Inflammatory macrophage (primary cell): ENCODE data around the gene NME9.

ENCODE experiments used
- DNase-seq, 2 donors: peaks; one replicate each; pipeline ENCODE4 v3.0.0-alpha.2; 2020 to 2022

Gene NME9

GRCh38 chr3:138271189-138271794, 58.4 kb downstream of the NME9 start:
- no peak for DNase-seq

DNA sequence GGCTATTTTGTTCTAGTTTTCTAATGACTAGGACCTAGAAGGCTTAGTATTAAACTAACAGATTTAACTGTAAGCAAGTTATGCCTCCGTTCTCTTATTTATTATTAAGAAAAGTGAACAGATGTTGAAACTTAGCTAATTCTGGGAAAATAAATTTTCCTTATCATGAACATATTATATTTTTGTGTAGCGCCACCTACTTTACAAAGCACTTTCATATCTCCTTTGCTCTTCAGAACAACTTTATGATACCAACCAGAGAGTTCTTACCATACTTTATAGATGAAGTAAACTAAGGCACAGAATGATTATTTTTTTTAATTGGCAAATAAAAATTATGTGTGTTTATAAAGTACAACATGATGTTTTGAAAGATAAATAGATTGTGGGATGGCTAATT, 59.4 kb downstream of the NME9 start:
- DNase-seq: no peak

- DNase-seq: no peak
Observed at GRCh38 chr3:138267083-138267482, 62.6 kb downstream of the NME9 start.

GRCh38 chr3:138265745-138266144, 63.9 kb downstream of the NME9 start:
- no peak for DNase-seq

DNA sequence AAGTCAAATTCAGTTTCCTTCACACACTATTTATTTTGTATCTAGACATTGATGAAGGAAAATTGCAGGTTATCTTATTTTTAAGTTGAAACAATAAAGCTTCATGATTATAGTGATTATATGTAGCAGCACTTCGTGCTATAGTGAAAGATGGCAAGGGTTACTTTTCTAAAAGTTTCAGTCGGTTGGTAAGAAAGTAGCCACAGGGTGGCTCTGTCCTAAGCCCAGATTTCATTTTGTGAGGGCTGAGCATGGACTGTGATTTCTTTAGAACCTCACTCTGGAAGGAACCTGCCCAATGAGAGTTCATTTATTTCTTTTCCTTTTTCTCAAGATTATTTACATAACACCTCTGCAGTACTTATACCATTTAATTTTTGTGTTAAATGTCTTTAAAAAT, 66.5 kb downstream of the NME9 start:
- DNase-seq: no peak

DNA sequence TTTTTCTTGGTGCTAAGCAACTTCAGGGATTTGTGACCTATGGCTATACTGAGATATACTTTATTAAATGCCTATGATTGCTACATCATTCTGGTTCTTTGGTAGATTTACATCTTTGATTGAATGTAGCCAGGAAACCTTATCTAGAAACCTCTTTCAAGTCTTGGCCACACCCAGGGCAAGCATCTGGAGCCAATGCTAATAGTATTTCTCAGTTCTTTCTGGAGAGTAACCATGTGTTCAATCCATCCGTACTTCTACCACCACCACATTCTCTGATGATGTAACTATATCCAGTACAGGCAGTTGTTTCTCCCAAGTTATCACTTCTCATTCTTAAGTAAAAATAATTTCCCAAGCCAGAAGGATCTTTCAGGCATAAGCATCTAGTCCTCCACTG, 69.0 kb downstream of the NME9 start:
- no peak for DNase-seq

DNA sequence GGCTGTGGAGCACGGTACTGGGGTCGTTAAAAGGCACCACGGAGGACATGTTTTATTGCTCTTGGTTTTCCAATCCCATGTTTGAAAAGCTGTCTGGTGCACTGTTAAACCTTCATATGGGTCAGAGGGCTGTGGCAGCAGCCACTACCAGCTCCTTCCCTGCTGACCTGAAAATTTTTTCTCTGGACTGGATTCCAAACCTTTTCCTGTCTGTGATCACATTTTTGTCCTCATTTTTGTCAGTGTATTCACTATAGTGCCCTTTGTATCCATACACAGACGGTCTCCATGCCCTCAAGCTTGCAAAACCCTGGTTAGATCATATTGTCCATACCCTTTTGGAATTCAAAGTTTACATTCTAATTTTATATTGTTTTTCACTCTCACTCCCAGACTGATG, 70.5 kb downstream of the NME9 start:
- DNase-seq: no peak

DNA sequence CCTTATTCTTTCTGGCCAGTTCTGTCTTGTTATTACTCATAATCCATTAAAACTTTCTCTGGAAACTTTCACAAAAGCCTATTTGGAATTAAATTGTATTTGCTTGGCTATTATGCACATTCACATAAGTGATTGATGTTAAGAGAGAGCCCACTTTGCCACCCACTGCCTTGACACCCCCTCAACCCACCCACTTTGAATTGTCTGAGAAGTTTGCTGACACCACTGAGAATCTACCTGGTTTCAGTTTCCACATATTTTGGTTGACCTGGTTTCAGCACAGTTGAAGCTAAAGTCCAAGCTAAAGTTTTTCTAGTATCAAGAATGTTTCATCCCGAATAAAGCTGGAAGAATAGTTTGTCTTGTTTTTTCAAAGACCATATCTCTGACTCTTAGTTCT, 71.7 kb downstream of the NME9 start:
- no peak for DNase-seq

- no peak for DNase-seq
Observed at GRCh38 chr3:138256022-138256421, 73.6 kb downstream of the NME9 start.

- DNase-seq: no peak
Observed at GRCh38 chr3:138254216-138254615, 75.4 kb downstream of the NME9 start.

DNA sequence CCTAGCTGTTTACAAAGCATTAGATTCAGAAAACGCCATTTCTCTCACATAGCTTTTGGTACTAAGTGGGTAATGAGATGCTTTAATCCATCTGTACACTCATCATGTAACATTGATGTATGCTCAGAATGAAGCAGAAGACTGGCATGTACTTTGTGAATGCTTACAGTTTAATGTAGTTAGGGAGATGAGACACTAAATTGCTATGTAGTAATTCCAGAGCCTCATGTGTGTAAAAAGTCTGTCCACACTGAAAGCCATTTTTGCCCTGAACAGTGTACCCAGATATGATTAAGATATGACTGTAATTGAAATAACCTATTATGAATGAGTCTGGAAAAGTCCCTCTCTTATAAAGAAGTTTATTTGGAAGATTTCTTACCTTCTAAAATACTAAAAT, 76.0 kb downstream of the NME9 start:
- no peak for DNase-seq
